Endometrial microvascular endothelial cells (primary cell): Measurements from ENCODE around the gene TREM2. TPM values are rescaled to one million over a fixed set of nuclear protein-coding genes. Genes with fewer than 3 reads are reported as not detected.

Source experiments
- in situ Hi-C: cut with HindIII; loops from 2 replicates; pipeline ENCODE4 v1.10.0; 2017; ENCODE audit warnings: low sequenced_read_pairs, low pct_unique_long_range_greater_than_20kb; ENCODE audit errors: inconsistent ontology term
- total RNA-seq: library from RNA; depleted of rRNA; stranded (reverse); fragments of >200 nt; gene quantifications from one replicate; pipeline ENCODE4 v1.2.3, GENCODE V29; 2015; ENCODE audit errors: inconsistent ontology term

TREM2 gene
- total RNA-seq, 1 donor from 2014 or later: not detected

DNA sequence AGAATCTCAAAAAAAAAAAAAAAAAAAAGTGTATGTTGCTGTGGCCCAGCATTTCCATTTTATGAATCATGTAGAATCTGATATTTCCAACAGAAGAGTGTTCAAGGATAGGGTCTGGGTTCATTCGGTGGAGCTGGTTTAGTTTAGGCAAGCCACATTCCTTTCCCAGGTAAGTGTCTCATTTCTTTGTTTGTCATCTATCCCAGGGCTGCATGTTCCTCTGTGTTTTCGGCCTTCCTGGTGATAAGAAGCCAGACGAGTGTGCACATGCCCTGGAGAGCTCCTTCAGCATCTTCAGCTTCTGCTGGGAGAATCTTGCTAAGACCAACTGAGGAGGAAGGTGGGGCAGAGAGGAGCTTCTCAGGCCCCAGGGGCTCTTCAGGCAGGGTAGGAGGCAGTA lies 51.9 kb downstream of the TREM2 start:
- in situ Hi-C loops: no loop called here

Other genes starting within 250 kb of the TREM2 start
- not detected for gene UNC5CL, start 123.9 kb downstream of the TREM2 start, total RNA-seq
- not detected for gene TSPO2, start 120.6 kb downstream of the TREM2 start, total RNA-seq
- gene APOBEC2, start 109.9 kb downstream of the TREM2 start, total RNA-seq: not detected
- 8.1 TPM for gene OARD1, start 90.8 kb downstream of the TREM2 start, total RNA-seq
- 18.7 TPM for gene NFYA, start 90.1 kb downstream of the TREM2 start, total RNA-seq
- not detected for gene TREML1, start 8.8 kb downstream of the TREM2 start, total RNA-seq
- gene TREML2, start 38.0 kb upstream of the TREM2 start, total RNA-seq: not detected
- not detected for gene TREML4, start 65.2 kb upstream of the TREM2 start, total RNA-seq
- gene TREM1, start 123.6 kb upstream of the TREM2 start, total RNA-seq: not detected
- not detected for gene NCR2, start 172.5 kb upstream of the TREM2 start, total RNA-seq